GM08714 (cell line): ENCODE data around the gene CD93.

Source experiments
- H3K4me3 ChIP-seq: fragments of 200-500 bp; sonication (Bioruptor generic); 2 replicates; pipeline ENCODE4 v1.5.1; 2014; ENCODE audit warnings: mild to moderate bottlenecking, low read length, inconsistent platforms
- ZNF274 ChIP-seq: IDR thresholded peaks from 2 replicates; pipeline ENCODE4 v1.6.1; 2012; ENCODE audit warnings: mild to moderate bottlenecking, low read depth, low read length

Gene CD93

GRCh38 chr20:23087587-23088251 lies 1.6 kb upstream of the CD93 start:
- no peak for TF ChIP-seq ZNF274

GRCh38 chr20:23086931-23087411 lies 847 bp upstream of the CD93 start:
- TF ChIP-seq ZNF274: no peak
- no peak overlapping the region for H3K4me3 ChIP-seq

More at GRCh38 chr20:23087587-23088251, 1.6 kb upstream of the CD93 start:
- H3K4me3 ChIP-seq: no peak overlapping the region

- TF ChIP-seq ZNF274: no peak
- H3K4me3 ChIP-seq: no peak overlapping the region
Measured at GRCh38 chr20:23085436-23086055, 578 bp downstream of the CD93 start.

GRCh38 chr20:23084845-23085365 lies 1.2 kb downstream of the CD93 start:
- H3K4me3 ChIP-seq: no peak overlapping the region
- no peak for TF ChIP-seq ZNF274

- no peak overlapping the region for H3K4me3 ChIP-seq
Measured at GRCh38 chr20:23084282-23084844, 1.8 kb downstream of the CD93 start.

GRCh38 chr20:23083553-23084220 lies 2.4 kb downstream of the CD93 start:
- TF ChIP-seq ZNF274: no peak
- no peak overlapping the region for H3K4me3 ChIP-seq

More at GRCh38 chr20:23084282-23084844, 1.8 kb downstream of the CD93 start:
- no peak for TF ChIP-seq ZNF274

- no peak for TF ChIP-seq ZNF274
- no peak overlapping the region for H3K4me3 ChIP-seq
Measured at GRCh38 chr20:23082846-23083552, 3.1 kb downstream of the CD93 start.

GRCh38 chr20:23081263-23081819 lies 4.8 kb downstream of the CD93 start:
- TF ChIP-seq ZNF274: no peak
- H3K4me3 ChIP-seq: no peak overlapping the region

GRCh38 chr20:23080521-23080920 lies 5.6 kb downstream of the CD93 start:
- no peak overlapping the region for H3K4me3 ChIP-seq
- TF ChIP-seq ZNF274: no peak

- TF ChIP-seq ZNF274: no peak
- no peak overlapping the region for H3K4me3 ChIP-seq
Measured at GRCh38 chr20:23079926-23080325, 6.2 kb downstream of the CD93 start.

- no peak overlapping the region for H3K4me3 ChIP-seq
- TF ChIP-seq ZNF274: no peak
Measured at GRCh38 chr20:23079016-23079351, 7.1 kb downstream of the CD93 start.

GRCh38 chr20:23078351-23079015 lies 7.6 kb downstream of the CD93 start:
- no peak for TF ChIP-seq ZNF274

GRCh38 chr20:23077277-23077676 lies 8.8 kb downstream of the CD93 start:
- TF ChIP-seq ZNF274: no peak
- no peak overlapping the region for H3K4me3 ChIP-seq

More at GRCh38 chr20:23078351-23079015, 7.6 kb downstream of the CD93 start:
- H3K4me3 ChIP-seq: no peak overlapping the region

- no peak overlapping the region for H3K4me3 ChIP-seq
- no peak for TF ChIP-seq ZNF274
Measured at GRCh38 chr20:23074052-23074451, 12.1 kb downstream of the CD93 start.
